ENCODE measurements around the gene MPZL1. TPM values are rescaled to one million over a fixed set of nuclear protein-coding genes. Genes with fewer than 3 reads are reported as not detected.

Gene MPZL1
- total RNA-seq, 1 donor = 358 TPM

GRCh38 chr1:167751676-167752075, 29.9 kb downstream of the MPZL1 start:
- DNase-seq (ENCODE audit: low read depth) = no peak
- H3K4me3 ChIP-seq (ENCODE audit: low read depth, low read length) = no peak overlapping the region
- no peak for TF ChIP-seq CTCF (IDR thresholded peaks at IDR 0.05; ENCODE audit: insufficient read depth, low read depth, low read length)

- DNase-seq (ENCODE audit: low read depth) = no peak
- no peak overlapping the region for H3K4me3 ChIP-seq (ENCODE audit: low read depth, low read length)
- no peak for TF ChIP-seq CTCF (IDR thresholded peaks at IDR 0.05; ENCODE audit: insufficient read depth, low read depth, low read length)
Observed at GRCh38 chr1:167752219-167752985, 30.6 kb downstream of the MPZL1 start.

DNA sequence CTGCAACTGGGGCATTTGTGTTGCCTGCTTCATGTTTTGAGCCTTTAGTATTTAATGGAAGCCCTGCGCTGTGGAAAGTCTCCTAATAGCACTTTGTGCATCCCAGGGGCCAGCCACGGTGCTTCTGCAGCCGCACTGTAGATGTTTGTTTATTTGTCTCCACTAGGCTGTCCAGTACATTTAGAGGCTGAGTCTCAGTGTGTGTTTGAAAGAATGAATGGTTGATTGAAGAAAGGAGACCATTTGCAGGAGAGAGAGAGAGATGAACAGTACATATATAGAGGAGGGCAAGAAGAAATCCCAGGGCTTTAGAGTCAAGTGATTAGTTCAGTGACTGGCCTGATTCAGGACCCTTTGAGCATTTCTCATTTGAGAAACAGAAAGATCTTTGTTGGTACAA, 33.9 kb downstream of the MPZL1 start:
- no peak overlapping the region for H3K4me3 ChIP-seq (ENCODE audit: low read depth, low read length)

DNA sequence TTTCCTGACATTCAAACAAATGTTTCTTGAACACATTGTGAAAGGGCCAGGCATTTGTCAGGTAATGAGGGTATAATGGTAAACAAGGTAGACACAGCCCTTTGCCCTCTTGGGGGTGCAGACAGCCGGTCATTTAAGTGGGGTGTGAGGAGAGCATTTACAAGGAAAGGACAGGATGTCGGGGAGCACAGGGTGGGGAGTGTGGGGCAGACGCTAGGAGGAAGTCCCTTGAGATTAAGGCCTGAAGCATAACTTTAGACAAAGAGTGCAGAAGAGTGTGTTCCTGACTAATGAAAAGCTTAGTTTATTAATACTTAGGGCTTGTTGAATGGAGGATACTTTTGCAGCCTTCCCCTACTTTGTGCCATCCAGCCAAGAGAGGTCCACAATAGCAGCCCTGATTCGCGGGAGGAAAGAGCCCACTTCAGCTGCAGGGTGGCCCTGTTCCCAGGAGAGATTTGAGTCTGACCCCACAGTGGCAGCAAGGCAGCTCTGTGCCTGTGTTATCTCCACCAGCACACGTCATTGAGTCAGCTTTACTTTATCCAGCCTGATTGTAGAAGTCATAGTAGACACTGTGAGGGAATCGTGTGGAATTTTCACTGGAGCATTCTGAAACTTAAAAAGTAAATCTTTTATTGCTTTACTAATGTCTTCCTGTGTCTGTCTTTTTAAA, 35.1 kb downstream of the MPZL1 start:
- no peak overlapping the region for H3K4me3 ChIP-seq (ENCODE audit: low read depth, low read length)
- DNase-seq (ENCODE audit: low read depth) = peak; percentile 90
- TF ChIP-seq CTCF (IDR thresholded peaks at IDR 0.05; ENCODE audit: insufficient read depth, low read depth, low read length) = no peak

More for the DNA sequence above, 33.9 kb downstream of the MPZL1 start:
- peak; percentile 7 for TF ChIP-seq CTCF (IDR thresholded peaks at IDR 0.05; ENCODE audit: insufficient read depth, low read depth, low read length)
- no peak for DNase-seq (ENCODE audit: low read depth)

GRCh38 chr1:167757433-167758309, 35.9 kb downstream of the MPZL1 start:
- no peak overlapping the region for H3K4me3 ChIP-seq (ENCODE audit: low read depth, low read length)
- TF ChIP-seq CTCF (IDR thresholded peaks at IDR 0.05; ENCODE audit: insufficient read depth, low read depth, low read length) = no peak
- no peak for DNase-seq (ENCODE audit: low read depth)

- H3K4me3 ChIP-seq (ENCODE audit: low read depth, low read length) = no peak overlapping the region
- no peak for DNase-seq (ENCODE audit: low read depth)
- TF ChIP-seq CTCF (IDR thresholded peaks at IDR 0.05; ENCODE audit: insufficient read depth, low read depth, low read length) = no peak
Observed at GRCh38 chr1:167761400-167761799, 39.6 kb downstream of the MPZL1 start.

All from fibroblast of villous mesenchyme (primary cell).